Activated CD8-positive, alpha-beta T cell treated with anti-CD3 and anti-CD28 coated beads, Interleukin-2, amount 10 ng/mL, durations not matched to agents 7 days and 5 days (primary cell): ENCODE measurements around the gene CROCC. TPM values are rescaled to one million over a fixed set of nuclear protein-coding genes. Genes with fewer than 3 reads are reported as not detected.
"Not testable (repeated sequence)": the region's sequence is repeated elsewhere in the genome, so short reads cannot be mapped to it uniquely, and the experiment has no call there.

Experiments
- ATAC-seq: fragments of 150-1000 bp; cut with Tn5 transposase; one replicate; pipeline ENCODE4 v1.10.0; 2021; ENCODE audit warnings: moderate library complexity
- CTCF ChIA-PET: fragments of 350-600 bp; sonication (Branson Sonifier 250); formaldehyde crosslinking; loops from one replicate; lab custom pipeline; 2021; ENCODE audit warnings: antibody characterized with exemption; lab: Charles Lee
- POLR2A ChIA-PET: fragments of 350-600 bp; sonication (Branson Sonifier 250); formaldehyde crosslinking; loops from one replicate; lab custom pipeline; 2021; ENCODE audit warnings: antibody characterized with exemption; lab: Charles Lee
- DNase-seq: peaks from one replicate; pipeline ENCODE4 v3.0.0-alpha.2; 2020
- H3K27ac Mint-ChIP-seq: one replicate; pipeline ENCODE4 v1.8.0; 2021; ENCODE audit warnings: mild to moderate bottlenecking, mixed read lengths
- H3K27me3 Mint-ChIP-seq: one replicate; pipeline ENCODE4 v1.8.0; 2021; ENCODE audit warnings: low read depth, mixed read lengths
- H3K36me3 Mint-ChIP-seq: one replicate; pipeline ENCODE4 v1.8.0; 2021; ENCODE audit warnings: low read depth, mixed read lengths
- H3K4me1 Mint-ChIP-seq: one replicate; pipeline ENCODE4 v1.8.0; 2021; ENCODE audit warnings: low read depth, mixed read lengths
- H3K4me3 Mint-ChIP-seq: one replicate; pipeline ENCODE4 v1.8.0; 2021; ENCODE audit warnings: mild to moderate bottlenecking, mixed read lengths
- H3K9me3 Mint-ChIP-seq: one replicate; pipeline ENCODE4 v1.8.0; 2022; ENCODE audit warnings: mixed read lengths; ENCODE audit not compliant: insufficient read depth
- total RNA-seq, 2 experiments: library from RNA; stranded (reverse); gene quantifications; one replicate each; pipeline ENCODE4 v1.2.3, GENCODE V29; 2021

The CROCC gene
- total RNA-seq, 2 experiments from 2014 or later = 31.7 to 33.1 TPM

- peak; percentile 54 for DNase-seq
- H3K4me3 Mint-ChIP-seq = peak overlapping the region; percentile 82
- H3K9me3 Mint-ChIP-seq = no peaks in the 10 kb centered on the region
- no peaks in the 10 kb centered on the region for H3K36me3 Mint-ChIP-seq
- peak; percentile 51 for ATAC-seq
- peak overlapping the region; percentile 58 for H3K27ac Mint-ChIP-seq
- peaks cover 49% of the 10 kb centered on the region for H3K27me3 Mint-ChIP-seq
- ChIA-PET POLR2A (interaction anchor here (0.6 to 1.2 kb wide), 2 partner anchors 7 to 16 kb away, joined by 3 read pairs; partner anchors contain the start of gene RNU1-2), CTCF (interaction anchor here (1.2 to 1.4 kb wide), 2 partner anchors 186 to 264 kb away, joined by 3 read pairs; no protein-coding TSS in a partner anchor)
- H3K4me1 Mint-ChIP-seq = peaks cover 17% of the 10 kb centered on the region
Measured at GRCh38 chr1:16888860-16889816, 32.6 kb upstream of the CROCC start.

DNA sequence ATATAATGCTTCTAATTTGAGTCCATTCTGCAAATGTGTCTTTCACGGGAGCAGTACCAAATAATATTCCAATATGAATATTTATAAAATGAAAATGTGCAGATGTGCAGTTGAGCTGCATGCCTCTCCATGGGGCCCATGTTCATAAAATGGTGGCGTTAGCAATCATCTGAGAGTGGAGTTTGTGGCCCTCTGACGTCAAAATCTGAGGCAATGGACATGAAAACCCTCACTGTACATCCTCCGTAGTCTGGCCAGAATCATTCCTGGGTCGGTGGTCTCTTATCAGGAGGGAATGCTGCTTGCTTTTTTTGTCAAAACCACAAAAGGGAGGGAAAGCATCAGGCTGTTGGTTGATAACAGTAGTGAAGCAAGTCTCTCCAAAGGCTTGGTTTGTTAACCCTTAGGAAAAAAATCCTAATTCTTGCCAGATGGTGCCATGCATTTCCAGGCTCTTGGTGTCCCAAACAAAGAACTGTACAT is 31.2 kb upstream of the CROCC start:
- ATAC-seq, H3K9me3 Mint-ChIP-seq, H3K4me3 Mint-ChIP-seq, DNase-seq, H3K27ac Mint-ChIP-seq, H3K36me3 Mint-ChIP-seq: not testable (repeated sequence)
- Mint-ChIP-seq H3K4me1 (peaks cover 17% of the 10 kb centered on the region), H3K27me3 (peaks cover 46% of the 10 kb centered on the region)
- ChIA-PET CTCF (interaction anchor here (0.7 kb wide), 1 partner anchor 12 kb away, joined by 4 read pairs; no protein-coding TSS in a partner anchor), POLR2A (interaction anchor here (1.2 kb wide), 1 partner anchor 377 kb away, joined by 3 read pairs; no protein-coding TSS in a partner anchor)

GRCh38 chr1:16891057-16891456 is 30.7 kb upstream of the CROCC start:
- H3K27me3 Mint-ChIP-seq = peaks cover 42% of the 10 kb centered on the region

DNA sequence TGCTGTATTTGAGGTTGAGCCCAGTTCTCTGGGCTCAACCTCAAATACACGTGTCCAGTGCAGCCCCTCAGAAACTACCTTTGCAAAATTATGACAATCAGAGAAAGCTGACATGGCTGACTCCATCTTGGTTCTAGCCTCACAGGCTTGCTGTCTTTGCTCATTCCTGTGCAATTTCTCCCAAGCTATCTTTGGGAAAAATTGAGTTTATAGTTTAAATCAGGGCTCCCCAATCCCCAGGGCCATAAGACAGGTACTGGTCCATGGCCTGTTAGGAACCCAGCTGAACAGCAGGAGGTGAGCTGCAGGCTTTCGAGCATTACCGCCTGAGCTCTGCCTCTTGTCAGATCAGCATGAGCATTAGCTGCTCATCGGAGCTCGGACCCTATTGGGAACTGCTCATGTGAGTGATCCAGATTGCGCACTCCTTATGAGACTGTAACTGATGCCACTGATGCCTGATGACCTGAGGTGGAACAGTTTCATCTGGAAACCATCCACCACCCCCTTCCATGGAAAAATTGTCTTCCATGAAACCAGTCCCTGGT is 28.7 kb upstream of the CROCC start:
- H3K36me3 Mint-ChIP-seq, CTCF ChIA-PET, H3K27ac Mint-ChIP-seq, DNase-seq, ATAC-seq, H3K9me3 Mint-ChIP-seq, H3K4me3 Mint-ChIP-seq: not testable (repeated sequence)
- H3K4me1 Mint-ChIP-seq = peaks cover 32% of the 10 kb centered on the region
- POLR2A ChIA-PET = interaction anchor here (1.2 to 1.3 kb wide), 2 partner anchors 12 to 379 kb away, joined by 3 to 7 read pairs; partner anchors contain the start of gene RNU1-1
- H3K27me3 Mint-ChIP-seq = peaks cover 27% of the 10 kb centered on the region

More at GRCh38 chr1:16891057-16891456, 30.7 kb upstream of the CROCC start:
- POLR2A ChIA-PET = interaction anchor here (1.2 kb wide), 1 partner anchor 378 kb away, joined by 3 read pairs; no protein-coding TSS in a partner anchor
- H3K36me3 Mint-ChIP-seq, H3K27ac Mint-ChIP-seq, H3K4me3 Mint-ChIP-seq, H3K9me3 Mint-ChIP-seq, DNase-seq, CTCF ChIA-PET, ATAC-seq: not testable (repeated sequence)
- H3K4me1 Mint-ChIP-seq = peaks cover 17% of the 10 kb centered on the region

- H3K9me3 Mint-ChIP-seq, ATAC-seq, POLR2A ChIA-PET, CTCF ChIA-PET, H3K27ac Mint-ChIP-seq, H3K36me3 Mint-ChIP-seq, DNase-seq, H3K4me3 Mint-ChIP-seq: not testable (repeated sequence)
- Mint-ChIP-seq H3K27me3 (peaks cover 22% of the 10 kb centered on the region), H3K4me1 (peaks cover 32% of the 10 kb centered on the region)
Measured at GRCh38 chr1:16893796-16894195, 27.9 kb upstream of the CROCC start.

DNA sequence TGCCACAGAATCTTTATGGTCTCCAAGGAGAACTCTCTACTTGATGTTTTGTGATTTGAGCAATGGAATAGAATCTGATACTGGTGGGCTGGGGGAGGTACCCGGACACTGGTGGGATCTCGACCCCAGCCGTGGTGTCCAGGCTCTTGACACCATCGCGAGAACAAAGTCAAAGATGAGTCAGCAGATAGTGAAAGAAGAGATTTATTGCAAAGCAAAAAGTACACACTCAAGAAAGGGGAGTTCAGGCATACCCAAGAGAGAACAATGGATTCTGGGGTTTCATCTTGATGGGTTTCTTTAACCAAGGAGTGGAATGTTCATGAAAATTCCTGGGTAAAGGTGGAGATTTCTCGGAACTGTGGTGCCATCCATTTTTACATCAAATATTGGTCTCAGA is 27.4 kb upstream of the CROCC start:
- H3K27me3 Mint-ChIP-seq = peaks cover 19% of the 10 kb centered on the region
- DNase-seq, H3K9me3 Mint-ChIP-seq, H3K36me3 Mint-ChIP-seq, POLR2A ChIA-PET, ATAC-seq, CTCF ChIA-PET, H3K4me3 Mint-ChIP-seq: not testable (repeated sequence)
- peaks cover 28% of the 10 kb centered on the region for H3K4me1 Mint-ChIP-seq
- H3K27ac Mint-ChIP-seq = peak overlapping the region; percentile 30

GRCh38 chr1:16895233-16895597 is 26.5 kb upstream of the CROCC start:
- H3K9me3 Mint-ChIP-seq, ATAC-seq, DNase-seq, CTCF ChIA-PET, H3K36me3 Mint-ChIP-seq: not testable (repeated sequence)
- H3K27ac Mint-ChIP-seq = peak overlapping the region; percentile 100
- peak overlapping the region; percentile 70 for H3K4me3 Mint-ChIP-seq
- POLR2A ChIA-PET = interaction anchor here (2.5 kb wide), 1 partner anchor 9 kb away, joined by 37 read pairs; no protein-coding TSS in a partner anchor
- peaks cover 20% of the 10 kb centered on the region for H3K4me1 Mint-ChIP-seq
- H3K27me3 Mint-ChIP-seq = peaks cover 13% of the 10 kb centered on the region

GRCh38 chr1:16895598-16896315 is 26.0 kb upstream of the CROCC start, which contains the start of gene RNU1-2:
TSS of gene RNU1-2 (plus strand) at chr1:16895980.
- peak within 1 kb of the TSS; percentile 70 for H3K4me3 Mint-ChIP-seq
- POLR2A ChIA-PET = interaction anchor here (0.7 to 2.5 kb wide), 6 partner anchors 8 to 271 kb away, joined by 3 to 37 read pairs (median 4); partner anchors contain the start of gene CROCC
- H3K9me3 Mint-ChIP-seq, H3K36me3 Mint-ChIP-seq, CTCF ChIA-PET: not testable (repeated sequence)
- peak; percentile 100 for ATAC-seq
- H3K27ac Mint-ChIP-seq = peak within 1 kb of the TSS; percentile 100
- peaks cover 13% of the 10 kb centered on the region for H3K27me3 Mint-ChIP-seq
- peaks cover 18% of the 10 kb centered on the region for H3K4me1 Mint-ChIP-seq
- DNase-seq = peak; percentile 84

DNA sequence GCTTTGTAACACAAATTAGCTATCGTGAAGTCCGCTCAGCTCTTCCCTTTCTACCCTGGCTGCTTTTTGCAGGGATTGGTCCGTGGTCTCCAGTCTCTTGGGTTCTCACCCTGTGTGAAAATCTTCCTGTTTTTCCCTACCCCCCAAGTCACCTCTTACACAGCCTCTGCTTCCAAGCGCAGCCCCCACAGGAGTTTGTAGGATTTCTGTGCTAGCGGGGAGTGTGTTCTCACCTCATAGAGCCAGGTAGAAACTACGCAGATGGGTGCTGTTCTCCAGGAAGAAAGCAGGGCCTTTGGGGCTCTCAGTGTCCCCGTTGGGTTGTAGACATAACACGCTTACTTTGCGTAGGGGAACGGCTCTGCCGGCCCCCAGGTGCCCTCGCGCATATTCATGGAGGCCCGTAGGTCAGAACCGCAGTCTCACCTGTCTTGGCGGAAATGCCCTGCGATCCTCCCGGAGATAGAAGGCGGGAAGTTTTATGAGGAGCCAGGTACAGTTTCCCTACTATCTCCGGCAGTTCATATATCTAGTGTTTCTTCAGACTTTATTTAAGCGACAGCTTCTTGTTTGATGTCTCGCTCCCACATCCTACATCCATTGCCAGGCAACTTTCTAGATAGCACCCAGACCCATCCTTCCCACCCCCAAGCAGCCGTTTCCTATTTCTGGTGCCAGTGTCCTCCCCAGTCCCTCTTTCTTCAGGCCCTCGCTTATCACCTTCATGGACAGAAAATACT is 25.2 kb upstream of the CROCC start:
- H3K27me3 Mint-ChIP-seq, H3K9me3 Mint-ChIP-seq, H3K36me3 Mint-ChIP-seq, CTCF ChIA-PET: not testable (repeated sequence)
- ATAC-seq (peak; percentile 29), DNase-seq (peak; percentile 78)
- Mint-ChIP-seq H3K4me3 (peak overlapping the region; percentile 70), H3K27ac (peak overlapping the region; percentile 100), H3K4me1 (peaks cover 18% of the 10 kb centered on the region)
- POLR2A ChIA-PET = interaction anchor here (0.7 to 2.5 kb wide), 8 partner anchors 8 to 383 kb away, joined by 3 to 37 read pairs (median 3); partner anchors contain the start of gene CROCC

DNA sequence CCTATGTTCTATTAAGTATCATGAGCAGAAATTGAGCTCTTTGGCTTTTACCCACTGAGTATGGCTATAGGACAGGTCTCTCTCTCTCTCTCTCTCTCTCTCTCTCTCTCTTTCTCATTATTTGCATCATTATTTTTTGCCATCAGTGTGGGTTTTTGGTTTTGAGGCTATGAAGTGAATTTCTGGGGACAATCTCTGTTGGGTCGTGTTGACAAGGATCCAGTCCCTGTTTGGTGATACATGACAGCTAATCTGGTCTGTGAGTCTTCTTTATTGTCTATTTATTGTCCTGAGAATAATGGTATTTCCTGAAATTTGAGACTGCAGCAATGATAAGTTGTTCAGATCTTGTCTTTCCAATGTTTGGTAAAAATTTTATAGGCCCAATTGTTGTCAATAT is 24.1 kb upstream of the CROCC start:
- ATAC-seq, H3K9me3 Mint-ChIP-seq, H3K36me3 Mint-ChIP-seq, CTCF ChIA-PET, H3K27me3 Mint-ChIP-seq, POLR2A ChIA-PET, DNase-seq: not testable (repeated sequence)
- Mint-ChIP-seq H3K4me1 (peaks cover 18% of the 10 kb centered on the region), H3K4me3 (peak overlapping the region; percentile 45), H3K27ac (peak overlapping the region; percentile 62)
